Gastroesophageal sphincter (tissue), 4 donors: ENCODE measurements around the gene LDAH. TPM values are rescaled to one million over a fixed set of nuclear protein-coding genes. Genes with fewer than 3 reads are reported as not detected.

Experiments used
- ATAC-seq: fragments of 150-250 bp; one replicate; pipeline ENCODE4 v1.9.1; 2016; ENCODE audit warnings: mild to moderate bottlenecking, moderate library complexity
- H3K27ac ChIP-seq, 4 donors: fragments of 200-600 bp; sonication (generic) in 3 of 4; 1 replicate in 3 of 4; 2 replicates in 1 of 4; pipeline ENCODE4 v1.5.1; 2016 to 2019
- H3K27me3 ChIP-seq: fragments of 200-600 bp; sonication (generic); one replicate; pipeline ENCODE4 v1.5.1; 2019
- H3K36me3 ChIP-seq, 2 donors: fragments of 200-600 bp; sonication (generic); one replicate each; pipeline ENCODE4 v1.5.1; 2019; ENCODE audit warnings: control low read depth in 1 of 2
- H3K4me1 ChIP-seq, 3 donors: fragments of 200-600 bp; sonication (generic); 1 replicate in 2 of 3; 2 replicates in 1 of 3; pipeline ENCODE4 v1.5.1; 2016 to 2019; ENCODE audit warnings: control low read depth in 2 of 3
- H3K4me3 ChIP-seq, 2 donors: fragments of 200-600 bp; sonication (generic); one replicate each; pipeline ENCODE4 v1.5.1; 2019; ENCODE audit warnings: mild to moderate bottlenecking in 1 of 2, moderate library complexity in 1 of 2
- H3K9me3 ChIP-seq, 3 donors: fragments of 200-600 bp; sonication (generic); one replicate each; pipeline ENCODE4 v1.5.1; 2017 to 2019; ENCODE audit warnings: control low read depth in 2 of 3
- CTCF ChIP-seq, 4 experiments: fragments of 200-600 bp in 2 of 4; fragments of 450-650 bp in 2 of 4; sonication (generic) in 1 of 4; IDR thresholded peaks; one replicate each; pipeline ENCODE4 v1.5.1; 2017 to 2019; ENCODE audit warnings: antibody characterized with exemption in 4 of 4, mild to moderate bottlenecking in 2 of 4, moderate library complexity in 2 of 4
- EP300 ChIP-seq: sonication (generic); formaldehyde crosslinking; IDR thresholded peaks from one replicate; pipeline ENCODE4 v1.6.1; 2017; ENCODE audit warnings: antibody characterized with exemption, mild to moderate bottlenecking
- POLR2A ChIP-seq, 2 donors: fragments of 450-650 bp; IDR thresholded peaks; one replicate each; pipeline ENCODE4 v1.6.1; 2017; ENCODE audit warnings: antibody characterized with exemption in 2 of 2, mild to moderate bottlenecking in 2 of 2, moderate library complexity in 1 of 2
- POLR2AphosphoS5 ChIP-seq: sonication (generic); formaldehyde crosslinking; IDR thresholded peaks from one replicate; pipeline ENCODE4 v1.6.1; 2017; ENCODE audit warnings: antibody characterized with exemption
- WGBS, 2 donors: methylation state at CpG; one replicate each; pipeline ENCODE4 v1.1.5; 2018; ENCODE audit warnings: low coverage in 1 of 2; 5-methylcytosine and 5-hydroxymethylcytosine counted together
- total RNA-seq, 4 donors: library from RNA; depleted of rRNA; stranded (reverse); fragments of >200 nt; gene quantifications; one replicate each; pipeline ENCODE4 v1.1.0, GENCODE V29; 2016

The LDAH gene
- total RNA-seq, 4 donors from 2014 or later: 10.5 to 19.0 (median 14.5) TPM

GRCh38 chr2:20674309-20674965 lies 148.5 kb downstream of the LDAH start:
- Histone ChIP-seq H3K27me3 (peaks cover 50% of the 10 kb centered on the region), H3K4me3 (no peak overlapping the region), H3K36me3 (peaks cover 0 to 2% of the 10 kb centered on the region in 2 donors), H3K9me3 (no peaks in the 10 kb centered on the region), H3K4me1 (peaks cover 0 to 88% (median 4%) of the 10 kb centered on the region in 3 donors), H3K27ac (peak overlapping the region in 3 of 4 donors; percentile 61 to 65 (median 62))
- TF ChIP-seq EP300: no peak
- ATAC-seq: no peak
- 74 to 97% methylated on average over 5 to 6 of the region's 11 CpGs for WGBS, 2 donors

- Histone ChIP-seq H3K9me3 (no peaks in the 10 kb centered on the region), H3K27ac (peak overlapping the region in 2 of 4 donors; percentile 61 to 65), H3K4me1 (peaks cover 0 to 92% (median 4%) of the 10 kb centered on the region in 3 donors), H3K27me3 (peaks cover 56% of the 10 kb centered on the region), H3K4me3 (no peak overlapping the region), H3K36me3 (no peaks in the 10 kb centered on the region)
- no peak for TF ChIP-seq POLR2A (IDR thresholded peaks at IDR 0.05)
- TF ChIP-seq CTCF (IDR thresholded peaks at IDR 0.05): no peak
- no peak for TF ChIP-seq POLR2AphosphoS5
- no peak for TF ChIP-seq EP300
- 55 to 70% methylated on average over 2 of the region's 5 CpGs for WGBS, 2 donors
- no peak for ATAC-seq
Measured at GRCh38 chr2:20673686-20674308, 149.1 kb downstream of the LDAH start.

- H3K36me3 ChIP-seq: no peaks in the 10 kb centered on the region
- TF ChIP-seq POLR2AphosphoS5: no peak
- no peak for TF ChIP-seq EP300
- no peak for TF ChIP-seq POLR2A (IDR thresholded peaks at IDR 0.05)
- no peak for TF ChIP-seq CTCF (IDR thresholded peaks at IDR 0.05)
- no peak for ATAC-seq
- no peak overlapping the region for H3K4me3 ChIP-seq
- H3K27ac ChIP-seq: peak overlapping the region in 3 of 4 donors; percentile 2 to 30 (median 8)
- H3K4me1 ChIP-seq: peaks cover 0 to 93% (median 7%) of the 10 kb centered on the region in 3 donors
- WGBS, 2 donors: 25% methylated on average over 2 to 11 of the region's 18 CpGs
- H3K27me3 ChIP-seq: peaks cover 70% of the 10 kb centered on the region
- H3K9me3 ChIP-seq: no peaks in the 10 kb centered on the region
Measured at GRCh38 chr2:20672201-20672951, 150.5 kb downstream of the LDAH start.

GRCh38 chr2:20671736-20672080 lies 151.2 kb downstream of the LDAH start:
- H3K27me3 ChIP-seq: peaks cover 75% of the 10 kb centered on the region
- no peak overlapping the region for H3K27ac ChIP-seq
- H3K4me1 ChIP-seq: peaks cover 0 to 95% (median 9%) of the 10 kb centered on the region in 3 donors
- WGBS, 2 donors: 10 to 11% methylated on average over 9 of the region's 13 CpGs
- TF ChIP-seq POLR2A (IDR thresholded peaks at IDR 0.05) (no peak), CTCF (IDR thresholded peaks at IDR 0.05) (no peak), POLR2AphosphoS5 (no peak), EP300 (no peak)
- H3K9me3 ChIP-seq: no peaks in the 10 kb centered on the region
- ATAC-seq: no peak
- H3K36me3 ChIP-seq: no peaks in the 10 kb centered on the region
- no peak overlapping the region for H3K4me3 ChIP-seq

GRCh38 chr2:20671036-20671735 lies 151.7 kb downstream of the LDAH start:
- TF ChIP-seq POLR2AphosphoS5 (no peak), CTCF (IDR thresholded peaks at IDR 0.05) (no peak), EP300 (no peak), POLR2A (IDR thresholded peaks at IDR 0.05) (no peak)
- peak overlapping the region in 1 of 4 donors; percentile 34 for H3K27ac ChIP-seq
- H3K9me3 ChIP-seq: no peaks in the 10 kb centered on the region
- peaks cover 0 to 95% (median 15%) of the 10 kb centered on the region in 3 donors for H3K4me1 ChIP-seq
- 6% methylated on average over 3 of the region's 60 CpGs; no CpG with 5 or more reads in 1 of the 2 donors for WGBS, 2 donors
- peaks cover 81% of the 10 kb centered on the region for H3K27me3 ChIP-seq
- no peaks in the 10 kb centered on the region for H3K36me3 ChIP-seq
- peak overlapping the region in 1 of 2 donors; percentile 28 for H3K4me3 ChIP-seq
- ATAC-seq: no peak
